HG02943 (cell line): Measurements from ENCODE around the gene ST6GALNAC1.

ENCODE experiments used
- ATAC-seq: cut with Tn5 transposase; IDR thresholded peaks from one replicate; pipeline ENCODE4 v1.9.1; 2021; ENCODE audit warnings: mild to moderate bottlenecking, low read depth, moderate library complexity; ENCODE audit not compliant: unreplicated experiment

ST6GALNAC1 gene

GRCh38 chr17:76677406-76677805, 33.8 kb upstream of the ST6GALNAC1 start:
- ATAC-seq = no peak

GRCh38 chr17:76676629-76677028, 33.1 kb upstream of the ST6GALNAC1 start:
- no peak for ATAC-seq

- ATAC-seq = no peak
Measured at GRCh38 chr17:76675648-76676047, 32.1 kb upstream of the ST6GALNAC1 start.

- ATAC-seq = no peak
Measured at GRCh38 chr17:76674600-76674999, 31.0 kb upstream of the ST6GALNAC1 start.

GRCh38 chr17:76673729-76674128, 30.2 kb upstream of the ST6GALNAC1 start:
- ATAC-seq = no peak

- no peak for ATAC-seq
Measured at GRCh38 chr17:76672892-76673291, 29.3 kb upstream of the ST6GALNAC1 start.

GRCh38 chr17:76672270-76672851, 28.8 kb upstream of the ST6GALNAC1 start:
- no peak for ATAC-seq

- peak; percentile 23 for ATAC-seq
Measured at GRCh38 chr17:76671912-76672262, 28.3 kb upstream of the ST6GALNAC1 start.

GRCh38 chr17:76671123-76671911, 27.8 kb upstream of the ST6GALNAC1 start:
- peak; percentile 95 for ATAC-seq

GRCh38 chr17:76670718-76671122, 27.2 kb upstream of the ST6GALNAC1 start:
- ATAC-seq = no peak

GRCh38 chr17:76670020-76670717, 26.6 kb upstream of the ST6GALNAC1 start:
- no peak for ATAC-seq

GRCh38 chr17:76667786-76668453, 24.4 kb upstream of the ST6GALNAC1 start:
- no peak for ATAC-seq

- no peak for ATAC-seq
Measured at GRCh38 chr17:76667491-76667755, 23.9 kb upstream of the ST6GALNAC1 start.

- ATAC-seq = no peak
Measured at GRCh38 chr17:76660656-76661042, 17.1 kb upstream of the ST6GALNAC1 start.

- ATAC-seq = no peak
Measured at GRCh38 chr17:76659928-76660655, 16.5 kb upstream of the ST6GALNAC1 start.

- ATAC-seq = no peak
Measured at GRCh38 chr17:76658242-76658662, 14.7 kb upstream of the ST6GALNAC1 start.

GRCh38 chr17:76657505-76658241, 14.1 kb upstream of the ST6GALNAC1 start:
- ATAC-seq = no peak

- no peak for ATAC-seq
Measured at GRCh38 chr17:76654408-76654807, 10.9 kb upstream of the ST6GALNAC1 start.

- ATAC-seq = no peak
Measured at GRCh38 chr17:76650504-76650903, 6.9 kb upstream of the ST6GALNAC1 start.

- no peak for ATAC-seq
Measured at GRCh38 chr17:76646712-76647111, 3.2 kb upstream of the ST6GALNAC1 start.
